H9 (cell line): ENCODE data around the gene OSM. TPM values are rescaled to one million over a fixed set of nuclear protein-coding genes. Genes with fewer than 3 reads are reported as not detected.

Source experiments
- DNase-seq: peaks from one replicate; pipeline ENCODE4 v3.0.0-alpha.2; 2017
- H2AFZ ChIP-seq: one replicate; pipeline ENCODE4 v1.6.1; 2013; ENCODE audit warnings: mild to moderate bottlenecking, low read length, control low read depth, moderate library complexity
- H2AK5ac ChIP-seq: 2 replicates; pipeline ENCODE4 v1.6.1; 2013; ENCODE audit warnings: low read length, control low read depth, mixed read lengths; ENCODE audit not compliant: insufficient read length
- H2BK120ac ChIP-seq: one replicate; pipeline ENCODE4 v1.6.1; 2013; ENCODE audit warnings: low read depth, mild to moderate bottlenecking, low read length, control low read depth, inconsistent platforms; ENCODE audit not compliant: poor library complexity, severe bottlenecking
- H2BK12ac ChIP-seq: 2 replicates; pipeline ENCODE4 v1.6.1; 2013; ENCODE audit warnings: low read length, control low read depth, mixed read lengths, low read depth; ENCODE audit not compliant: insufficient read length
- H2BK15ac ChIP-seq: 2 replicates; pipeline ENCODE4 v1.6.1; 2013; ENCODE audit warnings: low read depth, low read length, control low read depth
- H2BK20ac ChIP-seq: one replicate; pipeline ENCODE4 v1.6.1; 2013; ENCODE audit warnings: low read depth, mild to moderate bottlenecking, low read length, control low read depth, inconsistent platforms; ENCODE audit not compliant: poor library complexity, severe bottlenecking
- H2BK5ac ChIP-seq: 2 replicates; pipeline ENCODE4 v1.6.1; 2013; ENCODE audit warnings: low read length, control low read depth, mixed read lengths; ENCODE audit not compliant: insufficient read length
- H3K14ac ChIP-seq: 2 replicates; pipeline ENCODE4 v1.6.1; 2013; ENCODE audit warnings: low read length, control low read depth; ENCODE audit not compliant: insufficient read depth
- H3K18ac ChIP-seq: 2 replicates; pipeline ENCODE4 v1.6.1; 2013; ENCODE audit warnings: low read depth, mild to moderate bottlenecking, mixed read lengths, low read length, control low read depth; ENCODE audit not compliant: insufficient read length
- H3K23ac ChIP-seq: 2 replicates; pipeline ENCODE4 v1.6.1; 2013; ENCODE audit warnings: low read length, control low read depth, mixed read lengths, low read depth; ENCODE audit not compliant: insufficient read length
- H3K23me2 ChIP-seq: 2 replicates; pipeline ENCODE4 v1.6.1; 2013; ENCODE audit warnings: low read depth, mild to moderate bottlenecking, mixed read lengths, low read length, control low read depth; ENCODE audit not compliant: insufficient read length, poor library complexity, severe bottlenecking
- H3K27ac ChIP-seq: 2 replicates; pipeline ENCODE4 v1.5.1; 2013; ENCODE audit warnings: low read length, control low read depth, mixed read lengths, low read depth; ENCODE audit not compliant: insufficient read length
- H3K27me3 ChIP-seq: 2 replicates; pipeline ENCODE4 v1.6.1; 2013; ENCODE audit warnings: low read length, control low read depth, inconsistent platforms; ENCODE audit not compliant: insufficient read depth
- H3K4ac ChIP-seq: 2 replicates; pipeline ENCODE4 v1.6.1; 2013; ENCODE audit warnings: low read depth, mild to moderate bottlenecking, control low read depth, inconsistent platforms, low read length, moderate library complexity
- H3K4me1 ChIP-seq: 2 replicates; pipeline ENCODE4 v1.6.1; 2013; ENCODE audit warnings: low read length, control low read depth, inconsistent platforms; ENCODE audit not compliant: insufficient read depth
- H3K4me2 ChIP-seq: 2 replicates; pipeline ENCODE4 v1.6.1; 2013; ENCODE audit warnings: low read length, control low read depth, mixed read lengths; ENCODE audit not compliant: insufficient read length, insufficient read depth
- H3K56ac ChIP-seq: 2 replicates; pipeline ENCODE4 v1.6.1; 2013; ENCODE audit warnings: low read depth, mild to moderate bottlenecking, mixed read lengths, low read length, control low read depth; ENCODE audit not compliant: insufficient read length
- H3K79me1 ChIP-seq: 2 replicates; pipeline ENCODE4 v1.6.1; 2013; ENCODE audit warnings: low read depth, mild to moderate bottlenecking, moderate library complexity, low read length, control low read depth, inconsistent platforms; ENCODE audit not compliant: insufficient read depth, poor library complexity, severe bottlenecking
- H3K79me2 ChIP-seq: 2 replicates; pipeline ENCODE4 v1.6.1; 2013; ENCODE audit warnings: low read length, control low read depth, inconsistent platforms; ENCODE audit not compliant: insufficient read depth
- H3K9ac ChIP-seq: 2 replicates; pipeline ENCODE4 v1.6.1; 2013; ENCODE audit warnings: low read length, control low read depth, mixed read lengths; ENCODE audit not compliant: insufficient read length; ENCODE audit errors: extremely low read depth
- H3K9me3 ChIP-seq: one replicate; pipeline ENCODE4 v1.6.1; 2013; ENCODE audit warnings: low read depth, low read length, inconsistent platforms; ENCODE audit not compliant: control insufficient read depth
- H3T11ph ChIP-seq: one replicate; pipeline ENCODE4 v1.6.1; 2013; ENCODE audit warnings: mild to moderate bottlenecking, low read length, control low read depth, inconsistent platforms
- H4K20me1 ChIP-seq: one replicate; pipeline ENCODE4 v1.6.1; 2013; ENCODE audit not compliant: control insufficient read depth, insufficient read length, insufficient read depth
- H4K5ac ChIP-seq: 2 replicates; pipeline ENCODE4 v1.6.1; 2013; ENCODE audit warnings: low read depth, mild to moderate bottlenecking, mixed read lengths, low read length, control low read depth; ENCODE audit not compliant: insufficient read length
- H4K8ac ChIP-seq: replicated peaks from 2 replicates; pipeline ENCODE4 v1.6.1; 2013; ENCODE audit warnings: low read length, control low read depth, mixed read lengths, low read depth; ENCODE audit not compliant: insufficient read length
- H4K91ac ChIP-seq: 2 replicates; pipeline ENCODE4 v1.6.1; 2013; ENCODE audit warnings: low read depth, mild to moderate bottlenecking, moderate library complexity, mixed read lengths, low read length, control low read depth; ENCODE audit not compliant: insufficient read length
- H3K27ac Mint-ChIP-seq, 3 experiments: 2 replicates in 2 of 3; 3 replicates in 1 of 3; pipeline ENCODE4 v1.8.0; 2020 to 2021; ENCODE audit warnings: mixed read lengths in 3 of 3, mild to moderate bottlenecking in 1 of 3, moderate library complexity in 1 of 3
- H3K27me3 Mint-ChIP-seq: 2 replicates; pipeline ENCODE4 v1.8.0; 2021; ENCODE audit warnings: low read depth, mild to moderate bottlenecking, moderate library complexity, mixed read lengths
- H3K36me3 Mint-ChIP-seq, 3 experiments: 2 replicates in 2 of 3; 3 replicates in 1 of 3; pipeline ENCODE4 v1.8.0; 2020 to 2021; ENCODE audit warnings: low read depth in 3 of 3, mixed read lengths in 3 of 3; ENCODE audit not compliant: insufficient read depth in 1 of 3
- H3K4me1 Mint-ChIP-seq, 2 experiments: 2 replicates each; pipeline ENCODE4 v1.8.0; 2020; ENCODE audit warnings: mixed read lengths in 2 of 2
- H3K4me3 Mint-ChIP-seq, 2 experiments: 2 replicates in 1 of 2; 3 replicates in 1 of 2; pipeline ENCODE4 v1.8.0; 2020 to 2021; ENCODE audit warnings: mild to moderate bottlenecking in 2 of 2, mixed read lengths in 2 of 2, moderate library complexity in 1 of 2
- H3K9me3 Mint-ChIP-seq, 2 experiments: 2 replicates in 1 of 2; 3 replicates in 1 of 2; pipeline ENCODE4 v1.8.0; 2020; ENCODE audit warnings: mild to moderate bottlenecking in 2 of 2, mixed read lengths in 2 of 2, moderate library complexity in 1 of 2
- CTCF ChIP-seq: fragments of 200-600 bp; sonication (generic); conservative IDR thresholded peaks from 3 replicates; pipeline ENCODE4 v1.8.0; 2021; ENCODE audit warnings: antibody characterized with exemption, mild to moderate bottlenecking
- WGBS: extraction: QIAGEN DNeasy Blood & Tissue Kit; methylation state at CpG from one replicate; pipeline ENCODE4 v1.1.7; 2013; ENCODE audit warnings: missing lambda C conversion rate, low lambda C conversion rate, mixed read lengths; ENCODE audit not compliant: insufficient read length; ENCODE audit errors: extremely low coverage; 5-methylcytosine and 5-hydroxymethylcytosine counted together
- total RNA-seq: library from RNA; stranded (reverse); gene quantifications from 2 replicates; pipeline ENCODE4 v1.2.1, GENCODE V29; 2021

The OSM gene
- total RNA-seq, 1 experiment from 2014 or later: not detected

GRCh38 chr22:30306627-30307011 is 40.0 kb upstream of the OSM start:
- no peaks in the 10 kb centered on the region for H3K9me3 ChIP-seq
- no peak overlapping the region for H3K56ac ChIP-seq
- no peaks in the 10 kb centered on the region for H3K36me3 Mint-ChIP-seq
- H3K4me1 Mint-ChIP-seq: peaks cover 11% of the 10 kb centered on the region in 2 experiments
- H3K23me2 ChIP-seq: no peaks in the 10 kb centered on the region
- H2BK15ac ChIP-seq: no peak overlapping the region
- H4K91ac ChIP-seq: no peak overlapping the region
- no peaks in the 10 kb centered on the region for H3K79me1 ChIP-seq
- H2BK12ac ChIP-seq: no peak overlapping the region
- H3K27me3 ChIP-seq: no peaks in the 10 kb centered on the region
- no peak overlapping the region for H3T11ph ChIP-seq
- no peaks in the 10 kb centered on the region for H3K79me2 ChIP-seq
- no peak overlapping the region for H2AFZ ChIP-seq
- no peaks in the 10 kb centered on the region for H4K20me1 ChIP-seq
- H3K4me1 ChIP-seq: no peaks in the 10 kb centered on the region; the same call in 1 of the 2 replicates
- H2BK5ac ChIP-seq: no peak overlapping the region
- H3K27ac ChIP-seq: no peak overlapping the region
- no peak overlapping the region for H3K14ac ChIP-seq
- no CpG with 5 or more reads among the region's 1 CpG for WGBS
- no peak overlapping the region for H3K4ac ChIP-seq
- H3K9ac ChIP-seq: no peak overlapping the region
- no peak for DNase-seq
- no peak overlapping the region for H4K8ac ChIP-seq
- H2AK5ac ChIP-seq: no peak overlapping the region
- H2BK20ac ChIP-seq: no peak overlapping the region
- no peak overlapping the region for H2BK120ac ChIP-seq
- H3K18ac ChIP-seq: no peak overlapping the region
- H4K5ac ChIP-seq: no peak overlapping the region
- no peaks in the 10 kb centered on the region; the same call in 1 of the 2 replicates for H3K27me3 Mint-ChIP-seq
- no peak overlapping the region for H3K27ac Mint-ChIP-seq
- no peak overlapping the region for H3K4me3 Mint-ChIP-seq
- H3K23ac ChIP-seq: no peak overlapping the region
- no peaks in the 10 kb centered on the region for H3K9me3 Mint-ChIP-seq
- H3K4me2 ChIP-seq: no peak overlapping the region
- no peak for TF ChIP-seq CTCF
